NCI-H2081 (cell line): ENCODE measurements around the gene WDR70.
"Not testable (repeated sequence)": the region's sequence is repeated elsewhere in the genome, so short reads cannot be mapped to it uniquely, and the experiment has no call there.

ENCODE experiments used
- DNase-seq, 2 experiments: peaks; one replicate each; lab custom pipeline; 2025; lab: John Stamatoyannopoulos, UW

The WDR70 gene

DNA sequence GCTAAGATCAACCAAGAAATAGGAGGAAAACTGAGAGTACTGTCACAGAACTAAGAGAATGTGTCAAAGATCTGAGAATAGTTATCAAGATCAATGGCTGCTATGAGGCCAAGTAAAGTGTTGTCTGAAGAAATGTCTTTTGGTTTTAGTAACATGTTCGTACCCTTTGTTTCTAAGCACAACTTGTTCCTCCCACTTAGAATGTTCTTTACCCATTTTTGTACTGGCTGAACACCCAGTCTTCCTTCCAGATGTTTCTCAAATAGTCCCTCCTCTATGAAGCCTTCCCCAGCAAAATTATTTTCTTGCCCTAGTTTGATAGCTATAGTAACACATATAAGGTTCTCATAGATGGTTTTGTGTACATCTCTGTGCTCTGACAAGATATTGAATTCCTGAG, 191.5 kb downstream of the WDR70 start:
- no peak for DNase-seq

DNA sequence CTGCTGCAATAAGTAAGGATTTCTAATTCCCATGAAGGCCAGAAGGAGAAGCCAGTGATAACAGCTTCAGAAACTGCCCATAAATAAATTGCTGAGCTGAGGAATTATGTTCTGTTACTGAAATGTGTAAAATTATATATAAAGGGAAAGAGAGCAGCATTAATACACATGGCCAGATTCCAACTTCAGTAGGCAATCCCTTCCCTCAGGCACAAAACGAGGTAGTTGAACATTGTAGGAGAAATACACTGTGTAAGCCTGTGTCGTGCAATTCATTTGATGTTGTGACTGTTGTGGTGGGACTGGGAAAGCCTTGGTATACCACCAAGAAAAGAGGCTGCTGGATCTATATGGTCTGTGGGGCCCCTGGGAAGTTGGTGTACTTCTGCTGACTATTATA, 192.9 kb downstream of the WDR70 start:
- DNase-seq = no peak

GRCh38 chr5:37575541-37576489, 196.7 kb downstream of the WDR70 start:
- DNase-seq = no peak

DNA sequence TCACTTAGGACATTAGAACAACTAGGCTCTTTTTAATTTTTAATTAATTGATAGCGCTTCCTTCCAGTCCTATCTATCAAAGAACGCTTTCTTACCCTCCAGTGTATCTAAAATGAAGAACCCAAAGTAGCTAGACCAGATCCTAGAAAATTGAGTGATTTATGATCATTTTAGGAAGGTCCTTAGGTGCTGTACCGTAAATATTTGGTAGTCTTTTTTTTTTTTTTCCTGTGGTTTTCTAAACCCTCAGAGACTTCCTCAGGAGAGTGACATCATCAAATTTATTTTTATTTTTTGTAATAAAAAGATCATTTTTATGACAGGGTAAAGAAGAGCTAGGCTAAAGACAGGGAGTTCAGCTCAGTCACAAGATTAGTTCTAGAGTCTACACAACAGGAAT, 197.4 kb downstream of the WDR70 start:
- DNase-seq = no peak

GRCh38 chr5:37578176-37578575, 199.1 kb downstream of the WDR70 start:
- no peak for DNase-seq

DNA sequence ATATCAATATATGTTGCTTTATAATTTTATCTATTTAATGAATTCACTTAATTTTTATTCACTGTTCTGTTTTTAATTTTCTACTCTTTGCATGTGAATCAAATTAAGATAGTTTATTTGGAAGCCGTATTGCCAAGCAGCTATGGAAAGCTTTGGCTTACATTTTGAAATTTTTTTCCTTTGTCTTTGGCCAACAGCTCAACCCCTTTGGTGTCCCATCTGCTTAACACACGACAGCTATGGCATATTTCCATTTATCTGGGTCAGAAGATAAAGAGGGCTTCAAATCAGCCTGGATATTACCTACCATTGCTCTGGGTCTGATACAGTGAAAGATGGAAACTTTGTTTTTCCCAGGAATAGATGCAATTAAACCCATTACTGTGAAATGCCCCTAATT, 201.0 kb downstream of the WDR70 start:
- no peak for DNase-seq

- no peak for DNase-seq
Measured at GRCh38 chr5:37582202-37582601, 203.1 kb downstream of the WDR70 start.

DNA sequence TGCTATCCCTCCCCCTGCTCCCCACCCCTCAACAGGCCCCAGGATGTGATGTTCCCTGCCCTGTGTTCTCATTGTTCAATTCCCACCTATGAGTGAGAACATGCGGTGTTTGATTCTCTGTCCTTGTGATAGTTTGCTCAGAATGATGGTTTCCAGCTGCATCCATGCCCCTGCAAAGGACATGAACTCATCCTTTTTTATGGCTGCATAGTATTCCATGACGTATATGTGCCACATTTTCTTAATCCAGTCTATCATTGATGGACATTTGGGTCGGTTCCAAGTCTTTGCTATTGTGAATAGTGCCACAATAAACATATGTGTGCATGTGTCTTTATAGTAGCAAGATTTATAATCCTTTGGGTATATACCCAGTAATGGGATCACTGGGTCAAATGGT, 214.2 kb downstream of the WDR70 start:
- DNase-seq = not testable (repeated sequence)

- not testable (repeated sequence) for DNase-seq
Measured at GRCh38 chr5:37594864-37595263, 215.7 kb downstream of the WDR70 start.

DNA sequence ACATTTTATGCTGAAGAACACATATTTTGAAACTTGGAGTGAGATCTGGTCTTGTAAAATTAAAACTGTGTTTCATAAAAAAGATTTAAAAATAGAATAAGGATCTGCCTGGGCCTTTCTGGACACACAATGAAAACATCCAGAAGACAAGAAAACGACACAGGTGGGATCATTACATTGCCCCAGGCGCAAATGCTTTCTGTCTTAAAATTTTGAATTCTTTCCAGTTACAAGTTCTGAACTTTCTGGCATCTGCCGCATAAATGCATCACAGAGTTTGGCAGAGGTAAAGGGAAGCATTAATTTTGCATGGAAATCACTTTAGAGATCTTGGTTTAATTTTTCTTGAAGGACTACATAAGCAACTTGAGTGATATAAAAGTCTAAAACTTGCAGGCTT, 219.6 kb downstream of the WDR70 start:
- no peak for DNase-seq

DNA sequence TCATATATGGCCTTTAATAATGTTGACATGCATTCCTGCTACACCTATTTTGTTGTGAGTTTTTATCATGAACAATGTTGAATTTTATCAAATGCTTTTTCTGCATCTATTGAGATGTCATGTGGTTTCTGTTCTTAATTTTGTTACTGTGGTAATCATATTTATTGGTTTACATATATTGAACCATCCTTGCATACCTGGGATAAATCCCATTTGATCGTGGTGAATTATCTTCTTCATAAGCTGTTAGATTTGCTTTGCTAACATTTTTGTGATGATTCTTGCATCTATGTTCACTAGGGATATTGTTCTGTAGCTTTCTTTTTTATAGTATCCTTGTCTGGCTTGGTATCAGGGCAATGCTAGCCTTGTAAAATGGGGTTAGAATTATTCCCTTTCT, 222.0 kb downstream of the WDR70 start:
- DNase-seq = no peak

DNA sequence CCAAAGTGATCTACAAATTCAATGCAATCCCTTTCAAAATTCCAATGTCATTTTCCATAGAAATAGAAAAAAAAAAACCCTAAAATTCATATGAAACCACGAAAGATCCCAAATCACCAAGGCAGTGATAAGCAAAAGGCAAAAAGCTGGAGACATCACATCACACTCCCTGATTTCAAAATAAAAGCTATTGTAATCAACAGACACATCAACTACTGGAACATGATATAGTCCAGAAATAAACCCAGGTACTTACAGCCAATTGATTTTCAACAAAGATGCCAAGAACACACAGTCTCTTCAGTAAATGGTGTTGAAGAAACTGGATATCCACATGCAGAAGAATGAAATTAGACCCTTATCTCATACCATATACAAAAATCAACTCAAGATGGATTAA, 224.0 kb downstream of the WDR70 start:
- DNase-seq = no peak

DNA sequence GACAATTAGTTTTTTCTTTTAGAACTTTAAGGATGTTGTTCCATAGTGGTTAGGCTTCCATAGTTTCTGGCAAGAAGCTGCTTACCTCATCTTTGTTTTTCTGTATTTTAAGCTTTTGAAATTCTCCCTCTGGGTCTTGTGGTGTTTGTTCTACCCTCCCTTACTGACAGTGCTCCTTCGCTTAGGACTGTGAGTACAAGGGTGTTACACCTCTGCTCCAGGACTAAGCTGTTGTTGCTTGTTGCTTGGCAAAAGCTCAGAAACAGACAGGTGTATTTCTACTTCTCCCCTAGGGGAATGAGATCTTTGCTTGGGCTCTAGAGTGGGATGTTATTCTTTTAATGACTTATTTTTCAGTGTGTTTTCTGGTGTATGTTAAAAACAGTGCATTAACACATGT, 225.2 kb downstream of the WDR70 start:
- no peak for DNase-seq

- DNase-seq = no peak
Measured at GRCh38 chr5:37606148-37606547, 227.0 kb downstream of the WDR70 start.

DNA sequence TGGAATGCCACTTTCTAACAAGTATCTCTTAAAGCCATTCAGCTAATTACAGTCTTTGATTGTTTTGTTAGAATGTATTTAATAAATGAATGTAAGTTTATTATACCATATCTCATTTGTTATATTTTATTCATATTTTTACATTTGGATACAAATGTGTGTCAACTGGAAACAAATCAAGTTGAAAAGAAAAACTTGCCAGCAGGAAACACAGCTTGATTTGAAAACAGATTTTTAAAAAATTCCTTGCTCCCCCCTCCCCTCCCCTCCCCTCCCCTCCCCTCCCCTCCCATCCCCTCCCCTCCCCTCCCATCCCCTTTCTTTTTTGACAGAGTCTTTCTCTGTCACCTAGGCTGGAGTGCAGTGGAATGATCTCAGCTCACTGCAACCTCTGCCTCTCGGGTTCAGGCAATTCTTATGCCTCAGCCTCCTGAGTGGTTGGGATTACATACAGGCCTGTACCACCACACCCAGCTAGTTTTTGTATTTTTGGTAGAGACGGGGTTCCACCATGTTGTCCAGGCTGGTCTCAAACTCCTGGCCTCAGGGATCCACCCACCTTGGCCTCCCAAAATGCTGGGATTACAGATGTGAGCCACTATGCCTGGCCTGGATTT, 227.6 kb downstream of the WDR70 start:
- DNase-seq = no peak

DNA sequence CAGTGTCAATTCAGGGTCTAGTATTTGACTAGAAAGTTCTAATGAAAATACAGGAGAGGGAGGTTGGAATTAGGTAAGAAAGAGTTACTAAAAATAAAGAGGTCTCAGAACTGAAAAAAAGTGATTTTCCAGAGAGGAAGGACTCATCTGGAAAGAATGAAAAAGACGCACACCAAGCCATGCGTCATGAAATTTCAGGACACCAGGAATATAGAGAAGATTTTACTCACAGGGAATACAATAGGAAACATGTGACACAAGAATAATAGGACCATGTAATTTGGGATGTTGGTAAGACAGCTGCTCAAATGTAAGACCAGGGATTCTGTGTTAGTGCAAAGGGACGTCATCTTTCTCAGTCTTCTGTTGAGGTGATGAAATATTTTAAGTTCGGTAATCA, 236.1 kb downstream of the WDR70 start:
- no peak for DNase-seq

DNA sequence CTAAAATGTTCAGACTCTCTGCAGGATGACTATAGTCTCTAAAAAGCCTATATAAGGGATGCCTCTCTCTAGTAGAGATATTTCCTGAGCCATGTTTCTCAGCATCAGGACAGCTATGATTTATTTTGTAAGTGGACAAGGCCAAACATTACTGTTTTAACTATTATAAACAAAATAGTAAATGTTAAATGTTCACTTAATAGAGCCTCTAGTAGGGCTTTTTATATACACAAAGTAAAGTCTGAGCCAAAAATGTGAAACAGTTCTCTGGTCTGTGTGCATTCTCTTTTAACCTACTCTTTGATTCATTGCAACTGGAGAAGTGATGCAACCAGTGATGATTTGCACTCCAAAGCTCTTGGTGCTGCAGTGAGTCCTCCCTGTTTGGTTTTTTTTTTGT, 240.2 kb downstream of the WDR70 start:
- DNase-seq = no peak

DNA sequence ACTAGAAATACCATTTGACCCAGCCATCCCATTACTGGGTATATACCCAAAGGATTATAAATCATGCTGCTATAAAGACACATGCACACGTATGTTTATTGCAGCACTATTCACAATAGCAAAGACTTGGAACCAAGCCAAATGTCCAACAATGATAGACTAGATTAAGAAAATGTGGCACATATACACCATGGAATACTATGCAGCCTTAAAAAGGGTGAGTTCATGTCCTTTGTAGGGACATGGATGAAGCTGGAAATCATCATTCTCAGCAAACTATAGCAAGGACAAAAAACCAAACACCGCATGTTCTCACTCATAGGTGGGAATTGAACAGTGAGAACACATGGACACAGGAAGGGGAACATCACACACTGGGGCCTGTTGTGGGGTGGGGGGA, 243.2 kb downstream of the WDR70 start:
- not testable (repeated sequence) for DNase-seq

DNA sequence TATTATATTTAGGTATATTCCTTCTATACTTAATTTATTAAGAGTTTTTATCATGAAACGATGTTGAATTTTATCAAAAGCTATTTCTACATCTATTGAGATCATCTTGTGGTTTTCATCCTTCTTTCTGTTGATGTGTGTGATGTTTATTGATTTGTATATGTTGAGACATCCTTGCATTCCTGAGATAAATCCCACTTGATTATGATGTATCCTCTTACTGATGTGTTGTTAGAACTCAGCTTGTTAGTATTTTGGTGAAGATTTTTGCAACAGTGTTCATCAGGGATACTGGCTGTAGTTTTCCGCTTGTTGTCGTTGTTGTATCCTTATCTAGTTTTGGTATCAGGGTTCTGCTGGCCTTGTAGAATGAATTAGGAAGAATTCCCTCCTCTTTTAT, 247.1 kb downstream of the WDR70 start:
- DNase-seq = no peak

DNA sequence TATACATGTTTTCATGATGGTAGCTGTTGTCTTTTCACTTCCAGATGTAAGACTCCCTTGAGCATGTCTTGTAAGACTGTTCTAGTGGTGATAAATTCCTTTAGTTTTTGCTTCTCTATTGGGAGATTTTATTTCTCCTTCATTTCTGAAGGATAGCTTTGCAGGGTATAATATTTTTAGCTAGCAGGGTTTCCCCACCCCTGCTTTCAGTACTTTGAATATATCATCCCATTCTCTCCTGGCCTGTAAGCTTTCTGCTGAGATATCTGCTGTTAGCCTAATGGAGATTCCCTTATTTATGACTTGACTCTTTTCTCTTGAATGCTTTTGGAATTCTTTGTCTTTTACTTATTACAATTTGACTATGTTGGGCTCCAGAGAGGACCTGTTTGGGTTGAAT, 249.8 kb downstream of the WDR70 start:
- DNase-seq = no peak

DNA sequence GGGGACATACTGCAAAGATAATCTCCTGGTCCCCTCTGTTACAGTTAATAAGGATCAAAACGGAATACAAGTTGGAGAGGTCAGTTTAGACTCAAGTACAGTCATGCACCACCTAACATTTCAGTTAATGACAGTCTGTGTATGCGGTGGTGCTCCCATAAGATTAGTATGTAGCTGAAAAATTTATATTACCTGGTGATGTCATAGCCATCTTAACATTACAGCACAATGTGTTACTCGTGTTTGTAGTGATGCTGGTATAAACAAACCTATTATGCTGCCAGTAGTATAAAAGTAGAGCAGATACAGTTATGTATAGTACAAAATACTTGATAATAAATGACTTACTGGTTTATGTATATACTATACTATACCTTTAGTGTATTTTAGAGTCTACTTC, 252.8 kb downstream of the WDR70 start:
- no peak for DNase-seq

GRCh38 chr5:37637165-37637845, 258.2 kb downstream of the WDR70 start:
- DNase-seq = no peak

DNA sequence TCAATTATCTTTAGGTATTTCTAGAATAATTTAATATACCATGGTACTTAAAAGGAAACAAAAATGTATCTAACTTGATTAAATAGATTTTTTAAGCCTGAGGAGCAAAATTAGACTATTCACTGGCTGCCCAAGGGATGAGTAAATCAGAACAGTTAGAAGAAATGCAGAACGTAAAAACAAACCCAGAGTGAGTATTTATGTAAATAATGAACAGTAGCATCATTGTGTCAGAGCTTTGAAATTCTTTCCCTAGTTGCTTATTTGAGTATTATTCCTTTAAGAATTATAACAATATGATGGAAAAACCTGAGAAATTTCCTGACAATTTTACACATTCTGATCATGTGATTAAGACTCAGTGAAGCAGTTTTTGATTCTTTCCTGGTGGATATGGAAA, 259.8 kb downstream of the WDR70 start:
- no peak for DNase-seq
